Breast epithelium (tissue), 4 donors: ENCODE results near the gene CTNNA3. TPM values are rescaled to one million over a fixed set of nuclear protein-coding genes. Genes with fewer than 3 reads are reported as not detected.

Experiments
- DNase-seq, 2 donors: peaks; one replicate each; pipeline ENCODE4 v3.0.0-alpha.2; 2019; ENCODE audit warnings: low spot score in 2 of 2
- H3K27ac ChIP-seq, 2 donors: fragments of 200-600 bp; sonication (generic) in 1 of 2; one replicate each; pipeline ENCODE4 v1.5.1; 2016 to 2019; ENCODE audit warnings: mild to moderate bottlenecking in 1 of 2
- H3K27me3 ChIP-seq, 2 donors: fragments of 200-600 bp; sonication (generic) in 1 of 2; one replicate each; pipeline versions ENCODE4 v1.5.1 to v1.6.0; 2017 to 2019; ENCODE audit warnings: control low read depth in 1 of 2, mild to moderate bottlenecking in 1 of 2
- H3K36me3 ChIP-seq: fragments of 200-600 bp; one replicate; pipeline ENCODE4 v1.5.1; 2019
- H3K4me1 ChIP-seq, 2 donors: fragments of 200-600 bp; sonication (generic); one replicate each; pipeline ENCODE4 v1.5.1; 2016 to 2019; ENCODE audit warnings: control low read depth in 1 of 2
- H3K4me3 ChIP-seq, 3 donors: fragments of 200-600 bp; sonication (generic); 1 replicate in 2 of 3; 2 replicates in 1 of 3; pipeline ENCODE4 v1.5.1; 2016 to 2019; ENCODE audit warnings: mild to moderate bottlenecking in 3 of 3, moderate library complexity in 2 of 3
- H3K9me3 ChIP-seq, 2 donors: fragments of 200-600 bp; sonication (generic) in 1 of 2; one replicate each; pipeline ENCODE4 v1.5.1; 2016 to 2019; ENCODE audit warnings: control low read depth in 1 of 2
- CTCF ChIP-seq, 3 donors: fragments of 450-650 bp; IDR thresholded peaks; one replicate each; pipeline ENCODE4 v1.5.1; 2016 to 2017; ENCODE audit warnings: antibody characterized with exemption in 3 of 3, mild to moderate bottlenecking in 3 of 3, moderate library complexity in 3 of 3
- POLR2A ChIP-seq: fragments of 450-650 bp; IDR thresholded peaks from one replicate; pipeline ENCODE4 v1.6.1; 2016; ENCODE audit warnings: antibody characterized with exemption, mild to moderate bottlenecking, moderate library complexity
- POLR2AphosphoS5 ChIP-seq, 3 donors: sonication (generic); formaldehyde crosslinking; IDR thresholded peaks; one replicate each; pipeline ENCODE4 v1.6.1; 2017; ENCODE audit warnings: antibody characterized with exemption in 3 of 3
- intact Hi-C: fragments of 100-400 bp; cut with DNase I; formaldehyde crosslinking; loops from one replicate; pipeline ENCODE4 v1.15.1; 2023; ENCODE audit warnings: low total_unique reads
- total RNA-seq, 3 donors: library from RNA; depleted of rRNA; stranded (reverse); fragments of >200 nt; gene quantifications; one replicate each; pipeline ENCODE4 v1.1.0, GENCODE V29; 2016

Gene CTNNA3
- total RNA-seq, 3 donors from 2014 or later: 0.33 to 1.1 (median 0.59) TPM

GRCh38 chr10:66246177-66246576, 1449.8 kb downstream of the CTNNA3 start:
- no peak for TF ChIP-seq CTCF (IDR thresholded peaks at IDR 0.05)
- no peak for TF ChIP-seq POLR2A
- TF ChIP-seq POLR2AphosphoS5 (IDR thresholded peaks at IDR 0.05): no peak
- Histone ChIP-seq H3K27me3 (no peaks in the 10 kb centered on the region), H3K27ac (no peak overlapping the region), H3K9me3 (peaks cover 3 to 4% of the 10 kb centered on the region in 2 donors), H3K4me1 (no peaks in the 10 kb centered on the region), H3K36me3 (no peaks in the 10 kb centered on the region), H3K4me3 (no peak overlapping the region)
- intact Hi-C loops: no loop called here
- DNase-seq: no peak

- intact Hi-C loops: no loop called here
- Histone ChIP-seq H3K27me3 (no peaks in the 10 kb centered on the region), H3K27ac (no peak overlapping the region), H3K4me1 (no peaks in the 10 kb centered on the region), H3K4me3 (no peak overlapping the region), H3K9me3 (peaks cover 3 to 4% of the 10 kb centered on the region in 2 donors), H3K36me3 (no peaks in the 10 kb centered on the region)
- TF ChIP-seq POLR2A: no peak
- TF ChIP-seq CTCF (IDR thresholded peaks at IDR 0.05): no peak
- TF ChIP-seq POLR2AphosphoS5 (IDR thresholded peaks at IDR 0.05): no peak
- no peak for DNase-seq
Measured at GRCh38 chr10:66244953-66245352, 1451.0 kb downstream of the CTNNA3 start.

- no peaks in the 10 kb centered on the region for H3K36me3 ChIP-seq
- H3K9me3 ChIP-seq: peaks cover 0 to 4% of the 10 kb centered on the region in 2 donors
- no peaks in the 10 kb centered on the region for H3K27me3 ChIP-seq
- TF ChIP-seq POLR2AphosphoS5 (IDR thresholded peaks at IDR 0.05): no peak
- TF ChIP-seq CTCF (IDR thresholded peaks at IDR 0.05): no peak
- TF ChIP-seq POLR2A: no peak
- intact Hi-C loops: no loop called here
- H3K4me3 ChIP-seq: no peak overlapping the region
- no peak for DNase-seq
- no peak overlapping the region for H3K27ac ChIP-seq
- H3K4me1 ChIP-seq: no peaks in the 10 kb centered on the region
Measured at GRCh38 chr10:66242885-66243284, 1453.1 kb downstream of the CTNNA3 start.

- DNase-seq: no peak
- Histone ChIP-seq H3K27ac (no peak overlapping the region), H3K9me3 (no peaks in the 10 kb centered on the region), H3K27me3 (no peaks in the 10 kb centered on the region), H3K4me1 (no peaks in the 10 kb centered on the region), H3K4me3 (no peak overlapping the region), H3K36me3 (no peaks in the 10 kb centered on the region)
- intact Hi-C loops: no loop called here
- TF ChIP-seq POLR2AphosphoS5 (IDR thresholded peaks at IDR 0.05) (no peak), CTCF (IDR thresholded peaks at IDR 0.05) (no peak), POLR2A (no peak)
Measured at GRCh38 chr10:66239062-66239461, 1456.9 kb downstream of the CTNNA3 start.

GRCh38 chr10:66238343-66238742, 1457.7 kb downstream of the CTNNA3 start:
- intact Hi-C loops: no loop called here
- TF ChIP-seq POLR2A (no peak), POLR2AphosphoS5 (IDR thresholded peaks at IDR 0.05) (no peak), CTCF (IDR thresholded peaks at IDR 0.05) (no peak)

More at GRCh38 chr10:66238343-66238742, 1457.7 kb downstream of the CTNNA3 start:
- DNase-seq: no peak
- Histone ChIP-seq H3K27me3 (no peaks in the 10 kb centered on the region), H3K4me3 (no peak overlapping the region), H3K4me1 (no peaks in the 10 kb centered on the region), H3K27ac (no peak overlapping the region), H3K9me3 (no peaks in the 10 kb centered on the region), H3K36me3 (no peaks in the 10 kb centered on the region)
